ENCODE results near the gene PPP1R13L. TPM values are rescaled to one million over a fixed set of nuclear protein-coding genes. Genes with fewer than 3 reads are reported as not detected.
"Not testable (repeated sequence)": the region's sequence is repeated elsewhere in the genome, so short reads cannot be mapped to it uniquely, and the experiment has no call there.

The PPP1R13L gene
- total and polyA plus RNA-seq, 5 donors = 100 to 161 (median 141) TPM

DNA sequence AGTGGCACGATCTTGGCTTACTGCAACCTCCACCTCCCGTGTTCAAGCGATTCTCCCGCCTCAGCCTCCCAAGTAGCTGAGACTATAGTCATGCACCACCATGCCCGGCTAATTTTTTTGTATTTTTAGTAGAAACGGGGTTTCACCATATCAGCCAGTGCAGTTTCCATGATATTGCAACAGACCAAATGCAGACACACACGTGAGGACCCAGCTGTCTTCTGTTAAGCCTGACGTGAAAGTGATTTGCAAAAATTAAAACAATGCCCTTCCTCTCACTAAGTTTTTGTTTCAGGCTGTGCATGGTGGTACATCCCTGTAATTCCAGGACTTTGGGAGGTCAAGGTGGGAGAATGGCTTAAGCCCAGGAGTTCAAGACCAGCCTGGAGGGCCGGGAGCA lies 26.1 kb upstream of the PPP1R13L start:
- H3K27me3 ChIP-seq (ENCODE audit: control insufficient read depth, insufficient read depth); ATAC-seq; H3K4me3 ChIP-seq (ENCODE audit: low read length); H3K4me1 ChIP-seq (ENCODE audit: control insufficient read depth, insufficient read depth, low read length); H3K9me3 ChIP-seq (ENCODE audit: control insufficient read depth, low read length); H3K27ac ChIP-seq (ENCODE audit: low read length): not testable (repeated sequence)
- WGBS = 51% methylated on average over 9 of the region's 9 CpGs
- intact Hi-C loops (cut with DNase I) = loop anchor here in 1 of 4 donors (2.0 kb wide), 1 partner anchor 48 kb away; no protein-coding TSS in a partner anchor
- peak in 1 of 3 donors; percentile 6 for DNase-seq

DNA sequence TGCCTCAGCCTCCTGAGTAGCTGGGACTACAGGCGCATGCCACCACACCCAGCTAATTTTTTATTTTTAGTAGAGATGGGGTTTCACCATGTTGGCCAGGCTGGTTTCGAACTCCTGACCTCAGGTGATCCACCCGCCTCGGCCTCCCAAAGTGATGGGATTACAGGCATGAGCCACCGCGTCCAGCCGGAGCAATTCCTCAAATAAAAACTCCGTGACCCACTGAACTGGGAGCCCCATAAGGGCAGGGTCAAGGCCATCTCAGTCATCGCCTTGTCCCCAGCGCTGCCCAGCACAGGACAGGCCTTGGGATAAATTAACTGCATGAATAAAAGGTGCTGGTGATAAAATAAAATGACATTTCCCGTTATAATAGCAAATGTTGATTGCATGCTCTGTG lies 25.0 kb upstream of the PPP1R13L start:
- not testable (repeated sequence) for ATAC-seq; H3K27me3 ChIP-seq (ENCODE audit: control insufficient read depth, insufficient read depth); H3K9me3 ChIP-seq (ENCODE audit: control insufficient read depth, low read length); H3K4me3 ChIP-seq (ENCODE audit: low read length); H3K4me1 ChIP-seq (ENCODE audit: control insufficient read depth, insufficient read depth, low read length)
- DNase-seq = peak in 1 of 3 donors; percentile 34
- WGBS = 72% methylated on average over 11 of the region's 11 CpGs
- intact Hi-C loops (cut with DNase I) = loop anchor here in 1 of 4 donors (2.0 kb wide), 1 partner anchor 49 kb away; no protein-coding TSS in a partner anchor
- H3K27ac ChIP-seq (ENCODE audit: low read length) = peak overlapping the region; percentile 24

DNA sequence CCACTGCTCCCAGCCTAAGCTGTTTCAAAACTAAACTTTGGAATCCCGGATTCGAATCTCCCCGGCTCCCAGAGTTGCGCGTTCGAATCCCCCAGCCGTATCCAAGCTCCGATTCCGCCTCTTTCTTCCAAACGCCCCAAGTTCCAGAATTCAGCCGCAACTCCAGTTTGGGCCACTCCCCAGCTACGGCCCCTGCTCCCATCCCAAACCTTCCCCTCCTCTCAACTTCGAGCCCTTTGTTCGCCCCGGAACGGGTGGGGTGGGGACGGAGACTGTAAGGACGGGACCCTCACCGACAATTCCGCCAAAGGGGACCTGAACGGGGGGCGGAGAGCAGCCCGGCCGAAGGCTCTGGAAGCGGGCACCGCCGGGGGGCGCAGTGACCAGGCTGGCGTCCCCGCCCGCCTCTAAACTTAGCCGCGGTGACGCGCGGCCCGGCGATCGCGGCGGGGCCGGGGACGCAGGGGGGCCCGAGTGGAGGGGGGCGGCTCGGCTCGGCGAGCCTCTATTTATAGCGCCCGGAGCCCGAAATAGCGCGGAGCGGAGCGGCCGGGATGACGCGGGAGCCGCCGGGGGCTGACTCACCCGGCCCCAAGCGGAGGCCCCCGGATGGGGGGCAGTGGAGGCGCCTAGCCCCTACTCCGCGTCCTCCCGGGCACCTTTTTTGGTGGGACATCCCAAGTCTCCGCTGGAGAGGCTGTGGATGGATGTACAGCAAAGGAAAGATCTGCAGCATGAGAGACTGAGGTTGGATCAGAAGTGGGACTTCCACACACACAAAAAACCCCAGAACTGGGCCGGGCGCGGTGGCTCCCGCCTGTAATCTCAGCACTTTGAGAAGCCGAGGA lies 23.7 kb upstream of the PPP1R13L start:
- intact Hi-C loops (cut with DNase I) = no loop called here
- Histone ChIP-seq H3K27me3 (ENCODE audit: control insufficient read depth, insufficient read depth) (no peaks in the 10 kb centered on the region), H3K4me1 (ENCODE audit: control insufficient read depth, insufficient read depth, low read length) (no peaks in the 10 kb centered on the region), H3K27ac (ENCODE audit: low read length) (peak overlapping the region; percentile 85), H3K4me3 (ENCODE audit: low read length) (peak overlapping the region; percentile 15), H3K9me3 (ENCODE audit: control insufficient read depth, low read length) (no peaks in the 10 kb centered on the region)
- DNase-seq (peak; percentile 73 to 91 (median 80)), ATAC-seq (peak; percentile 50 to 57)
- 2% methylated on average over 72 of the region's 73 CpGs for WGBS

DNA sequence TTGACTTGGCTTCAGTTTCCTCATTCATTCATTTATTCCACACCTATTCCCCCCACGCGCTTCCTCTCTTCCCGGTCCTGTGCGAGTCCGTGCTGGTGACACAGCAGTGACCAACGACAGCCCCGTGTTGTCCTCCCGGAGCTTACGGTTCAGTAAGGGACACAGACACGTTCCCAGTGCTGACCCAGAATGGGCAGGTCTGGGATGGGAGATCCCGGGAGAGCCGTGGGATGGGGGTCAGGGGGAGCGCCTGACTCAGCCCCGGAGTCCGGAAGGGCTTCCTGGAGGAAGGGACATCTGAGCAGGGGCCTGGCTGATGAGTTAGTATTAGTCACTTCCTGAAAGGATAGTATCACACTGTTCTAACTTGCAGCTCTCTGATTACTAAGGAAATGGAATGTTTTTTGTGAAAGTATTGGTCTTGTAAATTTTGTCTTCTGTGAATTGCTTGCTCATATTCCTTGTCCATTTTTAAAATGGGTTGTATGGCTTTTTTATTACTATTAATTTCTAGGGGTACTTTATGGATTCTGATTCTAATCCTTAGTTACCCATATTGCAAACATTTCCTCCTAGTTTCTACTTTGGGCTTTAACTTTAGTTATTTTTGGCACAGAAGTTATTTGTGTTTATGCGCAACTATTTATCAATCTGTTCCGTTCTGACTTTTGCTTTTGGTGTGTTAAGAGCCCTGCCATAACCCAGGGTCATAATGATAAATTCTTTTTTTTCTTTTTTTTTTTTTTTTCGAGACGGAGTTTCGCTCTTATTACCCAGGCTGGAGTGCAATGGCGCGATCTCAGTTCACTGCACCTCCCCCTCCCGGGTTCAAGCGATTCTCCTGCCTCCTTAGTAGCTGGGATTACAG lies 19.6 kb upstream of the PPP1R13L start:
- H3K9me3 ChIP-seq (ENCODE audit: control insufficient read depth, low read length) = no peaks in the 10 kb centered on the region
- peak overlapping the region; percentile 45 for H3K4me3 ChIP-seq (ENCODE audit: low read length)
- peak overlapping the region; percentile 72 for H3K27ac ChIP-seq (ENCODE audit: low read length)
- DNase-seq (peak; percentile 82 to 87 (median 87)), ATAC-seq (peak; percentile 56 to 84)
- no peaks in the 10 kb centered on the region for H3K4me1 ChIP-seq (ENCODE audit: control insufficient read depth, insufficient read depth, low read length)
- 10% methylated on average over 24 of the region's 24 CpGs for WGBS
- H3K27me3 ChIP-seq (ENCODE audit: control insufficient read depth, insufficient read depth) = no peaks in the 10 kb centered on the region
- intact Hi-C loops (cut with DNase I) = no loop called here

DNA sequence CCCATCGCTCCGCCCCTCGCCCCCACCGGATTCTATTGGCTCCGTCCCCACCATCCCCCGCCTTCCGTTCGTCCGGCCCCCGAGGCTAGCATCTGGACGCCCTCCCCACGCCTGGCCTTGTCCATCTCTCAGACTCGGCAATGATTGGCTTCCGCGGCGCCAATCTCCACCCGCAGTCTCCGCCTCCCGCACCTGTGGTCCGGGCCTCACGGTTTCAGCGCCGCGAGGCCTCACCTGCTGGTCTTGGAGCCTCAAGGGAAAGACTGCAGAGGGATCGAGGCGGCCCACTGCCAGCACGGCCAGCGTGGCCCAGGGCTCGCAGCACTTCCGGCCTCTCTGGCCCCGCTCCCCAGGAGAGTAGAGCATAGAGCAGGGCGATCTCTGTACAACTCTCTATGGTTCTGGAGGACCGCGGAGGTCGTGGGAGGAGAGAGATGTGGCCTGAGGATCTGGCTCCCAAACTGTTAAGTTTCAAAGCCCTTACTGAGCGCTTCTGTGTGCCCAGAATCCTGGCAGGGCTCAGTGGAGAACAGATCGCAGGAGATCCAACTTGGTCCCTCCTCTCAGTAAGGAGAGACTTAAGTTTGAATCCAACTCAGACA lies 18.8 kb upstream of the PPP1R13L start, which contains the start of gene ERCC1:
ERCC1 (minus strand) TSS at position 329 of the 602 bp plus-strand sequence. CDS start 543 bp downstream, outside the sequence.
- DNase-seq (peak; percentile 96 to 98 (median 98)), ATAC-seq (peak; percentile 86 to 90)
- WGBS = under 1% methylated on average over 37 of the region's 37 CpGs
- Histone ChIP-seq H3K27ac (ENCODE audit: low read length) (peak within 1 kb of the TSS; percentile 72), H3K4me1 (ENCODE audit: control insufficient read depth, insufficient read depth, low read length) (no peaks in the 10 kb centered on the region), H3K4me3 (ENCODE audit: low read length) (peak within 1 kb of the TSS; percentile 45), H3K27me3 (ENCODE audit: control insufficient read depth, insufficient read depth) (no peaks in the 10 kb centered on the region), H3K9me3 (ENCODE audit: control insufficient read depth, low read length) (no peaks in the 10 kb centered on the region)
- intact Hi-C loops (cut with DNase I) = no loop called here

DNA sequence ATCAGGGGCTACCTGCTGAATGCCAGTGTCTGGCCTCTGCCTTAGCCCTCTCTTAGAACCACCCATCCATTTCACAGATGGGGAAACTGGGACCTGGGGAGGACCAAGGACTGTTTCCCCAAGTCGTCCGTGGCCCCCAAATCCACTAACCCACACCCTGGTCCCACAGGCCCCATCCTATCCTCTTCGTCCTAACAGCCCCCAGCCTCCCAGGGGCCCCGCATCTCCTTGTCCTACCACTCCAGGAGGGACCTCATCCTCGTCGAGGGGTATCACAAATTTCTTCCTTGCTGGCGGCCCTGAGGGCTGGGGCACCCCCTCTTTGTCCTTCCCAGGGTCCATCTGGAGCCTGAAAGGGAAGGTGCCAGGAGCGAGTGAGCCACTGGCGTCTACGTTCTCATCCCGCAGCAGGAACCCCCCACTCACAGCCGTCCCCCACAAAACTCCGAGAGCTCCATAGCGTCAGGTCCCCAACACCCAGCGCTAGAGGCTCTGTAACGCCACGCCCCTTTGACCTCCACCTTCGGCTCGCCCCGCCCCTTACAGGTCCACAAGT lies 18.2 kb upstream of the PPP1R13L start:
- H3K27me3 ChIP-seq (ENCODE audit: control insufficient read depth, insufficient read depth) = no peaks in the 10 kb centered on the region
- H3K27ac ChIP-seq (ENCODE audit: low read length) = peak overlapping the region; percentile 37
- H3K9me3 ChIP-seq (ENCODE audit: control insufficient read depth, low read length) = no peaks in the 10 kb centered on the region
- DNase-seq = no peak
- intact Hi-C loops (cut with DNase I) = no loop called here
- H3K4me3 ChIP-seq (ENCODE audit: low read length) = peak overlapping the region; percentile 45
- H3K4me1 ChIP-seq (ENCODE audit: control insufficient read depth, insufficient read depth, low read length) = no peaks in the 10 kb centered on the region
- ATAC-seq = no peak
- WGBS = 15% methylated on average over 20 of the region's 20 CpGs

DNA sequence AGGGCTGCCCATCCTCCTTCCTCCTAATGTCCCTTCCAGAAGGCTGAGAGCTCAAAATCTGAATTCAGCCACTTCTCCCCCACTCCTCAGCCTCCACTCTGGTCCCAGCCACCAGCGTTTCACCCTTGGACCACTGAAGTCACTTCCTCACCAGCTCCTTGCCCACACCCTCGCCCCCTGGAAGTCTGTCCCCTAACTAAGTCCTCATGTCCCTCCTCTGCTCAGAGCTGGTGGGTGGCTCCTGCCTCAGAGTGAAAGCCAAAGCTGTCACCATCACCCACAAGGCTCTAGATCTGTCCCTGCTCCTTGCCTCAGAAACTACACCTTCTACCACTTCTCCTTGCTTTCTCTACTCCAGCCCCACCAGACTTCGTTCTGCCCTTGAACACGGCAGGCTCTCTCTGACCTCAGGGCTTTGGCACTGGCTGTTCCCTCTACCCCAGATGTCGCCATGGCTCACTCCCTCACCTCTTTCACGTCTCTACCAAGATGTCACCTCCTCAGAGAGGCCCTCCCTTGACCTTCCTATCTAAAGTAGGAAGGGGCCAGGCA lies 17.2 kb upstream of the PPP1R13L start:
- Histone ChIP-seq H3K27ac (ENCODE audit: low read length) (no peak overlapping the region), H3K9me3 (ENCODE audit: control insufficient read depth, low read length) (no peaks in the 10 kb centered on the region), H3K4me1 (ENCODE audit: control insufficient read depth, insufficient read depth, low read length) (no peaks in the 10 kb centered on the region), H3K4me3 (ENCODE audit: low read length) (no peak overlapping the region), H3K27me3 (ENCODE audit: control insufficient read depth, insufficient read depth) (no peaks in the 10 kb centered on the region)
- no peak for ATAC-seq
- DNase-seq = peak in 1 of 3 donors; percentile 33
- intact Hi-C loops (cut with DNase I) = no loop called here
- 77% methylated on average over 6 of the region's 6 CpGs for WGBS

DNA sequence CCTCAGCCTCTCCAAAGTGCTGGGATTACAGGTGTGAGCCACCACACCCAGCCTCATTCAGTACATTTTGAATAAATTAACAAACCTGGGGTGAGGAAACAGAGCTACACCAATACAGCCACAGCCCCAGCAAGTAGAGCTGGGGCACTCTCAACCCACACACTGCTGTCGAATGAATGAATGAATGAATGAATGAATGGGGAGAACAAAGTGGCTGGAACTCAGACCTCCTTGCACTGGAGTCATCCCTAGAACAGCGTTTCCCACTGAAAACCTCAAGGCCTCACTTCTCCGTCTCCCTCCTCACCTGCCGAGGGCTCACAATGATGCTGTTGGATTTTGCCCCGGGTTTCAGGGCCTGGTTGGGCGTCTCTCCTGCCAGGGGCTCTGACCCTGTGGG lies 16.0 kb upstream of the PPP1R13L start:
- Histone ChIP-seq H3K27me3 (ENCODE audit: control insufficient read depth, insufficient read depth) (no peaks in the 10 kb centered on the region), H3K4me1 (ENCODE audit: control insufficient read depth, insufficient read depth, low read length) (no peaks in the 10 kb centered on the region), H3K27ac (ENCODE audit: low read length) (no peak overlapping the region), H3K4me3 (ENCODE audit: low read length) (no peak overlapping the region), H3K9me3 (ENCODE audit: control insufficient read depth, low read length) (no peaks in the 10 kb centered on the region)
- ATAC-seq (no peak), DNase-seq (no peak)
- intact Hi-C loops (cut with DNase I) = no loop called here
- WGBS = 89% methylated on average over 6 of the region's 6 CpGs

DNA sequence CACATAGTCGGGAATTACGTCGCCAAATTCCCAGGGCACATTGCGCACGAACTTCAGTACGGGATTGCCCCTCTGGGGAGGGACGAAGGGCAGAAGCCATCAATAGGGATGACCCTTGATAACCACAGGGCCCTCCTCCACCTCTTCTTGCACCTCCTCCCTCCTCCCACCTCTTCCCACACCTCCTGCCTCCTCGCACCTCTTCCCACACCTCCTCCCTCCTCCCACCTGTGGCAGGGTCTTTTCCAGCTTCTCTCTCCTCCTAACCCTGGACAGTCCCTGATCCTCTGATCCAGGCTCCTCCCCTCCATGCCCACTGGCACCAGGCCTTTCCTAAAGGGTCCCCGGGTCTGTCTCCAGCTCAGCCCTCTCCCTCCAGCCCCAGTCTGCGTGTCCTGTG lies 15.5 kb upstream of the PPP1R13L start:
- Histone ChIP-seq H3K27me3 (ENCODE audit: control insufficient read depth, insufficient read depth) (no peaks in the 10 kb centered on the region), H3K27ac (ENCODE audit: low read length) (no peak overlapping the region), H3K4me1 (ENCODE audit: control insufficient read depth, insufficient read depth, low read length) (no peaks in the 10 kb centered on the region), H3K4me3 (ENCODE audit: low read length) (no peak overlapping the region), H3K9me3 (ENCODE audit: control insufficient read depth, low read length) (no peaks in the 10 kb centered on the region)
- DNase-seq (peak in 1 of 3 donors; percentile 39), ATAC-seq (no peak)
- intact Hi-C loops (cut with DNase I) = no loop called here
- WGBS = 84% methylated on average over 10 of the region's 10 CpGs

DNA sequence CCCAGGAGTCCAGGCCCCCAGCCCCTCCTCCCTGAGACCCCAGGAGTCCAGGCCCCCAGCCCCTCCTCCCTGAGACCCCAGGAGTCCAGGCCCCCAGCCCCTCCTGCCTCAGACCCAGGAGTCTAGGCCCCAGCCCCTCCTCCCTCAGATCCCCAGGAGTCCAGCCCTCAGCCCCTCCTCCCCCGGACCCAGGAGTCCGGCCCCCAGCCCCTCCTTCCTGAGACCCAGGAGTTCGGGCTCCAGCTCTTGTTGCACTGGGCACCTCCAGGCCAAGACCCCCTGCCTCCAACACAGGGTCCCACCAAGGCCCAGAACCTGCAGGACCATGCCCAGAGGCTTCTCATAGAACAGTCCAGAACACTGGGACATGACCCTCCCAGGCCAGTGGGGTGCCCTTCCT lies 15.0 kb upstream of the PPP1R13L start:
- Histone ChIP-seq H3K9me3 (ENCODE audit: control insufficient read depth, low read length) (no peaks in the 10 kb centered on the region), H3K4me1 (ENCODE audit: control insufficient read depth, insufficient read depth, low read length) (no peaks in the 10 kb centered on the region), H3K27me3 (ENCODE audit: control insufficient read depth, insufficient read depth) (no peaks in the 10 kb centered on the region), H3K4me3 (ENCODE audit: low read length) (no peak overlapping the region), H3K27ac (ENCODE audit: low read length) (no peak overlapping the region)
- intact Hi-C loops (cut with DNase I) = no loop called here
- ATAC-seq (no peak), DNase-seq (peak in 1 of 3 donors; percentile 56)
- WGBS = 33% methylated on average over 3 of the region's 3 CpGs
